Stimulated activated CD8-positive, alpha-beta memory T cell treated with anti-CD3 and anti-CD28 coated beads, Interleukin-12 subunit alpha, Interleukin-12 subunit beta, amount 100 ng/mL, for 1 hour (primary cell): Measurements from ENCODE around the gene FGA.

Experiments
- DNase-seq: peaks from one replicate; pipeline ENCODE4 v3.0.0-alpha.2; 2020; ENCODE audit warnings: low read depth

The FGA gene

DNA sequence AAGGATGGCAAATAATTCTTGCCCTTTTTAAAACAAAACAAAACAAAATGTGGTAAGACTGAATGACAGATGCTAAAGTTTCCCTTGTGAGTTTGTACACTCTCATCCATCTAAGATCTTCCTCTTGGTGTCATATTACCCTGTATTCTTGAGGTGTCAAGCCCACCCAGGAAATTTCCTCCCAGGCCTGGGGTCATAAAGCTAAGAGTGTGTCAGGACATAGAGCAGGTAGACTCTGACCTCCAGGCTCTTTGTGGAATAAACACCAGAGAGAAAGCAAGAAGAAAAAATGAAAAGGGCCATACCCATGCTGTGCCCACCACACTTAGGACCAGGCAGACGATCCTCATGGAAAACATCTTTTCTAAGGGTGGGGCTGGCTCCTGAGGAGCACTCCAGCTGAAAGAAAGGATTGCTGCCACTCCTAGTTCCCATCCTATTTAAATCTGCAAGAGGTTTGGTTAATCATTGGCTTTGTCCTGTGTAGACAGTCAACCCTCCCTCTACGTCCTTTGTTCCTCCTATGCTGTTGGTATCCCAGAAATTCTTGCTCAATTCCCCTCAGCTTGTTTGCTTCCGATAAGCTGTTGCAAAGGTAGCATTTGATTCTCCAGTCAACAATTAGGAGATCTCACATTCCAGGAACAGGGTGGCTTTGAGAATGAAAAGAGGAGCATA lies at the start of gene FGA:
Gene FGA (minus strand): TSS at position 414 of the 678 bp plus-strand sequence. CDS start 55 bp downstream, at position 359.
- DNase-seq = no peak

DNA sequence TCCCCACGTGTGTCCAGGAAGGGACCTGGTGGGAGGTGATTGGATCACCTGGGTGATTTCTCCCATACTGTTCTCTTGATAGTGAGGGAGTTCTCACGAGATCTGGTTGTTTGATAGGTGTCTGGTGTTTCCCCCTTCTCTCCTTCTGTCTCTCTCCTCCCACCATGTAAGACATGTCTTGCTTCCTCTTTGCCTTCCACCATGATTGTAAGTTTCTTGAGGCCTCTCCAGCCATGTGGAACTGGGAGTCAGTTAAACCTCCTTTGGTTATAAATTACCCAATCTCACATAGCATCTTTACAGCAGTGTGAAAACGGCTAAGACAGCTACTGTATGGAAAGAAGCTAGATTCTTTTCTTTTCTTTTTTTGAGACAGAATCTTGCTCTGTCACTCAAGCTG lies 43.5 kb upstream of the FGA start:
- no peak for DNase-seq

DNA sequence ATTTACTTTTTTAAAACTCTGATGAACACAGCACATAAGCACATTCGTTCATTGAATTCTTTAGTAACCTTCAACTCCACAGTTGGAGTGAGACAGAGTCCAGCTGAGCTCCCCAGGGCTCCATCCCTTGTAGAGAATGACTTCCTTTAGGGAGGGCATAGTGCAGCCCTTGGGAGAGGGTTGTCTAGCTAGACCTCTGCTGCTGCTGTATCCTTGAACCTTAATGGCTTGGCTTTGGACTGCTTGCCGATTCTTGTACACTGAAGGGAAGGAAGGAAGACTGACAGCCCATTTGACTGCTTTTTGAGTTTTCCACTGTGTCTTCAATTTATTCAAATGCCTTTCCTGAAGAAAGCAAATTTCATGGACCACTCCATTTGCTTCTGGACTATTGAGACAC lies 41.3 kb upstream of the FGA start:
- DNase-seq = no peak

DNA sequence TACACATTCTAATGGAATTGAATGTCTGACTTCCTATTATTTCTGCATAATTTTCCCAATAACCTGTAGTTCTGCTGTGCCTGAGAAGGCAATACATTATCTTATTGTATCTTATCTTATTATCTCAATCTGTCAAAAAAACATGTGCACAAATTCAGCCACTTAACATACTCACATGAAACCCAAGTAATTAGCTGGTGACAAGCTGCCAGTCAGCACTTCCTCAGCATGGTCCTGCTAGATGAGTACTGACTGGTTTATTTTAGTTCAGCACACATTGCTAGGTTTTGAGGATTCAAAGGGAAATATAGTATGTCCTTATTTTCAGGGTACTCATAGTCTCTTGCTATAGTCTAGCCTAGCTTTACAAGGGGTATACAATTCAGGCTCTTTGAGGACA lies 39.8 kb upstream of the FGA start:
- DNase-seq = no peak

DNA sequence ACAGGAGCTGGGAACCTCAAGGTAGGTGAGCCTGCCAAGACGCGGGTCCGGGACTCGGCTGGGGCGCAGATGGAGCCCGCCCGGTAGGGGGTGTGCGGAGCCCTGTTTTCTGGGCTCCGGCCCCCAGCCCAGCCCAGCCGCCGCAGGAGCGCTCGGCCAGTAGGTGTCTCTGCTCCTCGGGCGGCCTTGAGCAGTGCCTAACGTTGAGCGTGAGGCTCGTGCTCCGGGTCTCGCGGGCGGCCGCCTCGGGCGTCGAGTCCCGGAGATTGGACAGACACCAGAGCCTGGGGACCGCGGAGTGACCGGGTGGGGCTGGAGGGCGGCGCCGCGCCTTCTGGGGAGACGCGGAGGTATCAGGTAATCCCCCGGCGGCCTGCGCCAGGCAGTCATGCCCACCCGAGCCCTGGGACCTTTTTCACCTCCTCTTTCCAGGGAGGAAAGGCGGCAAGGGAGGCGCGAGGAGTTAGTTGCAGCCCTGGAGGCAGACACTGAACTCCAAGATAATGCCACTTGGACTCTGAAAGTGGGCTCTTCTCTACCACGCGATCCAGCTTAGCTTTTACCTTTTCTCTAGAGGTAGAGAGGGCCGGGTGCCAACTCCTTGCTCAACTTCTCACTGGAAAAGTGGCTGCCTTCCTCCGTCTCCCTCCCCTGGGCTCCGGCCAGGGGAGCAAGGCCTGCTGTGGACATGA lies 36.4 kb upstream of the FGA start:
- no peak for DNase-seq

DNA sequence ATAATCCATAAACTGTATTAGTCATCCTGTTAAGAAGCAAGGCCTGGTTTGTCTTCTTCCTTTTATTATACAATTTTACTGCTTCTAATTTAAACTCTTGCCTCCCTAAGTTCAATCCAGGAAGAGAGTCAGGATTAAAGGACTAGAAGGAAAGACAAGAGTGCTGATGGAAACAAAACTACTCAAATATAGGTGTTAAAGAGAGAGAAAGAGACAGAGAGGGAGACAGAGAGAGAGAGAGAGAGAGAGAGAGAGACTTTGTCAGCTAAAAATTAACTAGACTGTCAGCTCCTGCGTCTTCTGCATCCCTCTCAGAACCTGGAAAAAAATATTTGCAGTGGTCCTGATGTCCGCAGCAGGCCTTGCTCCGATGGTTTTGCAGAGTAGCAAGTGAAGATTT lies 35.4 kb upstream of the FGA start:
- DNase-seq = no peak

DNA sequence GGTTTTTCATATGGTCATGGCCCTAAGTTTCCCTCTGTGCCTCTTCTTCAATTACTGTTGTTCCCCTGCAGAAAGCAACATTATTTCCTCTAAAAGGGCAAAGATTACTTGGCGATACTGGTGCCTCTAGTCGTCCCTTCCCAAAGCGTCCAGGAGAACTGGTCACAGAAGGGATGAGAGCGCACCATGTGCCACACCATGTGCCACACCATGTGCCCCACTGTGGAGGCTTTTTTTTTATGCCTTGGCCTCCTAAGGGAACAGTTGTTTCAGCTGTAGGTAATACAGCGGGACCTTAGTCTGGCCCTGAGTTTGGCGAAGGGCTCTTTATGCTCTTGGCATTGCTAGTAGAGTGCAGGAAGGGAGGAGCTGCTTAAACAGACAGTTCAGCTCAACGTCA lies 33.5 kb upstream of the FGA start:
- DNase-seq = no peak

DNA sequence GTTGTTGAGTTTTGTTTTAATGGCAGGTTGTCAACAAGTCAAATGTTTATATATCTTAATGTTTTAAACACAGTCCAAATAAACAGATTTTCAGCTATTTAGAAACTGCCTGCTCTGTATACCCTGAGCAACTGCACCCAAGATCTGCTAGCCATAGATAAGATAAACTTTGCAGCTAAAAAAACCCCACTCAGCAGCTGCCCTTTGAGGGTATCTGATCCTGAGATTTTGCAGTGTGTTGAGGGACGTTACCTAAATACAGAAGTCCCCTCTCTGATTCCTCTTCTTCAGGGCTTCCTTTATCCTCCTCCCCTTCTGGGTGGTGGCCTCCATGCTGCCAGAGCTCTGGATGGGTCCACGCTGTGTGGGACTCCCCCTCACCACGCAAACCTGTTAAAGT lies 32.9 kb upstream of the FGA start:
- no peak for DNase-seq

DNA sequence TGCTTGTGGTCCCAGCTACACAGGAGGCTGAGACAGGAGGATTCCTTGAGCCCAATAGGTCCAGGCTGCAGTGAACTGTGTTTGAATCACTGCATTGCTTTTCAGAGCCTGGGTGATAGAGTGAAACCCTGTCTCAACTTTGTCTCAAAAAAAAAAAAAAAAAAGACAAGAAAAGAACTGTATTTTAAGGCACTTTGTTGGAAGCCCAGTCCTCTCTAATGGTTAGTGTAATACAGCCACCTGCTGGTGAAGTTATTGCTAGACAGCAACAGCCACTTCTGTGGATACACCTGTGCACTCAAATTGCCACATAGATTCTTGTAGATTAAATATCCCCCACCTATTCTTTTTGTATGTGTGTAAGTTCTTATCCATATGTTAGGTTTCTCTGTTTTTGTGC lies 32.1 kb upstream of the FGA start:
- no peak for DNase-seq

DNA sequence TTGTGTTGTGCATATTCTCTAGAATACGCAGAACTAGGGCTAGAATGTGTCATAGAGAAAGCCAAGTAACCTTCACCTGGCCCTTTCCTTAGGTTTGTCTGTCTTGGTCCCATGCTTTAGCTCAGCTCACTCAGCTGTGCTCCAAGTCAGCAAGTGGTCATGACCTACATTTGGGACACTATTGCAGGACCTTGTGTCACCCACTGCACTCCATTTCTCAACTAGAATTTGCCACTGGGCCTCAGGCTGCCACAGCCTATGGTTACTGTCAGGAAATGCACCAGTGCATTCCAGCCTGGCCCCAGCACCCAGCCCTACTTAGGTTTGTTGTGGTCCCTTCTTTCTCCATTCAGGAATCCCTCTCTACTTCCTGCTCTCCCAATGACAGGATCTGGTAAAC lies 29.6 kb upstream of the FGA start:
- no peak for DNase-seq

DNA sequence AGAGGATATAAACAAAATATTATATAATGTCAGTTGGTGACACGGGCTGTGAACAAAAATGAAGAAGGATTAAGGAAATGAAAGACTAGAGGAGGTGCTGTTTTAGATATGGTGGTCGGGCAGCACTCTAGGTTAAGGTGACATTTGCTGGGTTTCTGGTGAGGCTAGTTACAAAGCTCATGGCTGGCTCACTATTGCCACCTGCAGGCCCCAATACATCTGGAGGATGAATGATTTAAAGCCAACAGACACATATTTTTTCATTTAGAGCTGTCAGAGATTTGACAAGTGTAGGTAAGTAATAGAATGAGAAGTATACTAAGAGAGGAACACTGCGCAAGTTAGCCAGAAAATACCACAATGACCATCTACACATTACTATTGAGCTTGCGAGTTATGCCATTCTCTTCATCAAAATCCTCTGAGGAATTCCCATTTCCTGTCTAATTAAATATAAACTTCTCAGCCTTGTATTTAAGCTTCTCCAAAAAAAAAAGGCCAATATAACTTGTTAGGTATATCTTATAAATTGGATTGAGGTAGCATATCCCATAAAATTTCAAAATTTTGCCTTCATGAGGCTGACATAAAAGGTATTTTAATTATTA lies 28.3 kb upstream of the FGA start:
- DNase-seq = no peak

DNA sequence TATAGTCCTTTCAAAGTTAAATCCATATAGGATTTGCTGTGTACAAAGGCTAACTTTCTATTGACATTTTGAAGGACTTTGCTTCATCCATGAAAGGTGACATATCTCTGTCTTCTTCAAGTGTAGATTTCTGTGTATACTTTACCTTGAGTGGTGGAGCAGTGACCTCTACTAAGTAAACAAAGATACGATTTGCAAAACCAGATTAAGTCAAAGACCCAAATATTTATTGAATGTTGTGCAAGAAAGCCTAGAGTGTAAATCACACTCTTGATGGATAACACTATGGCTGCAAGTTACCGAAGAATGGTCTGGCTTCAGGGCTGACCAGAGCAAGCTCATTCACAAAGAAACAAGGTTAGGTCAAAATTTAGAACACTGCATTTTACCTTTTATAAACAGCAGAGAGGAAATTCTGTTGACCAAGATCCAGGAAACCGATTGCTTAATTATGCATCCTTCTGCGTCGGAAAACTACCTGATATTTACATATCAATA lies 27.3 kb upstream of the FGA start:
- DNase-seq = no peak

DNA sequence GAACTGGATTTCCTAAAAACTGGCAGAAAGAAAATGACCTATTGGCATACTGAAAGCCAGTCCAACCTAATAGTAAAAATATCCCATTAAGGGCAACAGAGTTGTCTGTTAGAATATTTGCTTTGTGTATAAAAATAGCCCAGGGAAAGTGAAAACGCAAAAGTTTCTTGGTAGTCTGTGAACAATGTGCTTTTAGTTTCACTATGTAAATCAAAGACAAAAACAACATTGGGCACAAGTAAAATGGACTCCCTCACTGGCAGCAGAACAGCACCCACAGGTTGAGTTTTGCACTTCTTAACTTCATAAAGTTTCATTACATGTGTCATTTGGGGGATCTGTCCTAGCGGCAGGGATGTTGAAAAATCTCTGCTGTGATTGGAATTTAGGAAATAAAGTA lies 26.2 kb upstream of the FGA start:
- no peak for DNase-seq

DNA sequence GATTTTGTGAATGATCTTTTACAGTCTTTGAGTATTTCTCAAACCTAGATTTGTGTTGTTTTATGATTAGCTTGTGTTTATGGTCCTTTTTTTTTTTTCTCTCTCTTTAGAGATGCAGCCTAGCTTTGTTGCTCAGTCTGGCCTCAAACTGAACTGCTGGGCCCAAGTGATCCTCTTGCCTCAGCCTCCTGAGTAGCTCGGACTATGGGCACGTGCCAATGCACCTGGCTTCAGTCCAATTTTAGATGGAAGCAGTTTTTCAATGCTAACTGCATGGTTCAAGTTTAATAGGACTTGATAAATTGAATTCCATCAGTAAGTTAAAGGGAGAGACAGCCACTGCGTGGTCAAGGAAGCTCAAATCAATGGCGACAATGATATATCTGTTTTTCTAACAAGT lies 25.7 kb upstream of the FGA start:
- DNase-seq = no peak

DNA sequence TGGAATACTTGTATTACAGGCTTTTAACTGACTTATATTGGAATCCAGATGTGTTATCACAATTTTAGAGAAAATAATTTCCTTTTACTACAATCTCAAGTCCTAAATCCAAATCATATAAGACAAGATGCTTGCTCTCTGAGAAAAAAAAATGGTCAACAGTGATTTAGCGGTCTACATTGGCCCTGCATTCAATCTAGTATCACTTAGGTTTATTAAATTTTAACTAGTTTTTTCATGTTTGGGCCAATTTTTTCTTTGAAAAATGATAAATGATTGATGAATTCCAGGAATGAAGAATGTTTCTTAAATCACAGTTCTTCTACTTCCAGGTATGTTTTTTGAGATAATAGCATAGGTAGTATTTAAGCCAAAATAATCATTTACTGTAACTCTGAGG lies 24.7 kb upstream of the FGA start:
- DNase-seq = no peak

DNA sequence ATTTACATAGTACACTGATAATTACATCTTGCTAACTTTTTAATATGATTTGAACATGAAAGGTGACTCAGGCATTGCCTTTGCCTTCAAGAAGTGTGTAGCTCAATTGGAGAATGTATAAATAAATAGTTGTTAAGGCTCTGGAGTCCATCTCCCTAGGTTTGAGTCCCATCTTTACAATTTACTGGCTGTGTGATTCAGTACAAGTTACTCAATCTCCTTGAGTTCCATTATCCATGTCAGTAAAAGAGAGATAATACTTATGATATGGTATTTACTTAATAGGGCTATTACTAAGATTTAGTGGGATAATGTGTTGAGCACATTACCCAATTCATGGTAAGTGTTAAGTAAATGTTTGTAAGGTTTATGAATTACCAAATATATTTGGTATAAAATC lies 23.8 kb upstream of the FGA start:
- DNase-seq = no peak

DNA sequence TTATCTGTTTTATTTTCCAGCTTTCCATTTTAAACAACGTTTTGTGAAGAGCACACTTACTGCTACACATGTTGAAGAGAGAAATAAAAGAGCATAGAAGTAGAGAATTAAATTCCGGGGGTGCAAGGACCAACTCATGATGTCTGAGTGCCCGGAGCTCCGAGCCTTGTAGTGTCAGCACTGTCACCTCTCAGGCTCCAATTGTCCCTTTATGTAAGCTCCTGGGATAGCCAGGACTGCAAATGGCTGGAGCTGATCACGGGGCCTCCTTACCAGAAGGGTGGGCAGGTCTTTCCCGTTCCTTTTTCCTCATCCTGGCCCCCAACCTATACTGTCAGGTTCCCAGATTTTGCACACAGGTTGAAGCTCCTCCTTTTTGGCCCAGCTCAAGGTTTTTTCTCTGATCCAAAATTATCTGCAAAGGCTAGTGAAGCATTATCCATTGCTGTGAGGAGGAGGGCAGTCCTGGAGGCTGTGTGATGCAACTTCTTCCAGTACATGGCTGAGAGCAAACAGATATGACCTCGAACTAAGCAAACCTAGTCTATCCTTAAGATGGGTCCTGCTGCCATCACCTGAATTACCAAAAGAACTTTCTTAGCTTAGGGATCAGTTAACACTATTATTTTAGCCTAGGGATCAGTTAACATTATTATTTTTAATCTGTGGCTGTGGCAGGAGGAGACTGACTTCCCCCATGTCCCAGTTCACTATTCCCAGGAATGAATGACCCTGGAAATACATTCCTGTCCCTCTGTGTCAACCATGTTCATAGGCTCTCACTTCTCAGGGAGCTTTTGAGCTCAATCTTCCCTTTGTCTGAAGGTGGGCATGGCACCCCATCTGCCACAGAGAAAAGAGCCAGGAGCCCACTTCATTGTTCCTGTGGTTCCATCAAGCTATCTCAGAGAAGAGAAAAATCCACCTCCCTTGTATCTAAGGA lies 22.2 kb upstream of the FGA start, which contains the start of gene FGG:
Gene FGG (minus strand): TSS at position 185 of the 943 bp plus-strand sequence. CDS start 47 bp downstream, at position 138.
- no peak for DNase-seq

DNA sequence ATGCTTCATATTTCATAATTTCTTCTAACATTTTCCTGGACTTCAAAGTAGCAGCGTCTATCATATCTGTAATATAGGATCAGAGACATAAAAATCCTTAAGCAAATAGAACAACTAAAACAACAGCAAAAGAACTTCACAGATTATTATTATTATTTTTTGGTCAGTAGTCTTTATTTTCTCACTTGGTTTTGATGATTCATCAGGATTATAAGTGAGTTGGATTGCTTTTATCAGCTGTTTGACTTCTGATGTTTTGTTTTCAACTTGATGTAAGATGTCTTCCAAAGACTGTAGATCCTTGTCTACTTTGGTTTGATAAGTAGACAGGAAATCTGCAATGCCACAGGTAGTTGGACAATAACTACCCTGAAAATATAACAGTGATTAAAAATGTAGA lies 21.3 kb upstream of the FGA start:
- DNase-seq = no peak

DNA sequence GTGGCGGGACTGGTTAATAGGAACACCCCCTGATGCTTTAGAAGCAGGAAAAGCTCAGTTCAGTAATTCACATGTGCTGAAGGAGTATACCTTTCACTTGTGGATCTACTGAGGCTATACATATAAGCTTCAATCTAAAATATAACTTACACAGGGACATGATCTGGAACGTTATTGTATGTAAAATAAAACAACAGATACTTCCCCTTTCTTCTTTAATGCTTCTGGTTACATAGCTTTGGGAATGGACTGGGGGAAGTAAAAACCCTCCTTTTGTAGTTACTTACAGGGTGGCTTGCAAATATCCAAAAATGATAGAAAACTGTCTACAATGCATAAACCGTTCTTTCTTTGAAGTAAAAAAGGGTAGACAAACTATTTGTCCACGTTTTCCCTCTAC lies 20.0 kb upstream of the FGA start:
- no peak for DNase-seq

DNA sequence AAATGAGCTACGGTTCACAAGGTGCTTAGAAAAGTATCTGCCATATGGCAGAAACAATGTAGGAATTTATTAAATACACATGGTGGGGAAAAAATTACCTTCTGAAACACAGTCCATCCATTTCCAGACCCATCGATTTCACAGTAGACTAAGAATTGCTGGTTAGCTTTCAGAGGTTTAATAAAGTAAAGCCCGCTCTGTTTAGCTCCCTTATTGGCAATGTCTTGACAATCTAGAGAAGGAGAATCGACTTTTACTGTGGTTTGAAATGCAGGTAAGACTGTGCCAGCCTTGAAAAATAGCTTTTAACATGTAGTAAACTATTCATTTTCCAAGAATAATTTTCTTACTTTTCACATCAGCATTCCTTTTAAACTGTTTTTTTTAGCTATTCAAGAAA lies 19.0 kb upstream of the FGA start:
- no peak for DNase-seq

DNA sequence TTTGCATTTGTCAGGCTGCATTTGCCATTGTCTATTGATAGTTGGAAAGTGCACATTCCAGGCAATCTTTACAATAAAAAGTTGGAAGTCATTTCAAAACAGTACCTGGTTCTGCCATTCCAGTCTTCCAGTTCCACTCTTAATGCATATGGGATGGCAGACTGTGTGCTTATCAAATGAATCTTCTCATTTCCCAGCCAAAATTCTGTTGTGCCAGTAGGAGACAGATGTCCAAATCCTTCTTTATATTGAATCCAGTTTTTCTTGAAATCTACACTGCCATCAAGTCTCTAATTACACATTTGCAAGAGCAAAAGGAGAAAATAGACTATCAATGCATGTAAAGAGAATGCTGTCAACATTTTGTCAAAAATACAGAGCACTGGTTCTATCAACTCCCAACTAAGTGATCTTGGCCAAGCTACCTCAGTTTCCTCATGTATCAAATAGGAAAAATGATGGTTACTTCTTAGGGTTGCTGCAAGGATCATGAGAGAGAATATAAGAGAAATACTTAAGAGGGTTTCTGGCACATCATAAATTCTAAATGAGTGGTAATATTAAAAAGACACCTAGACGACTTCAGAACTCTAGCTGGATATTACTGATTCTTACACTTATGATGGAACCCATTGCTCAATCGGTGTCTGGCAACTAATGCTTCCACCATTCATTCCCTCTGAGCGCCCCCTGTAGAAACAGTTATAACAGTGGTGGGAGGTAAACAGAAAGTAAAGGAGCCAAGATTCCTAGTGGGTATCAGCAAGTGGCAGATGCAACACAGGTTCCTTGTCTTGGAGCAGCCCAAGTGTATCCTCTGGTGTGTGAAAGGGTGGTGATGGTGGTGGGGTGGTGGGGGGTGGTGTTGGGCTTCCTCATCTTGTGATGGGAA lies 18.1 kb upstream of the FGA start:
- no peak for DNase-seq
